Mesendoderm (in vitro differentiated cells): ENCODE results near the gene DNMBP.

Experiments used
- DNase-seq: peaks from one replicate; pipeline ENCODE4 v3.0.0; 2013
- H2AK5ac ChIP-seq: 2 replicates; pipeline ENCODE4 v1.6.1; 2013; ENCODE audit warnings: low read length, inconsistent platforms
- H2BK120ac ChIP-seq: 2 replicates; pipeline ENCODE4 v1.6.1; 2013; ENCODE audit warnings: low read depth, mild to moderate bottlenecking, low read length, moderate library complexity, mixed read lengths
- H2BK15ac ChIP-seq: replicated peaks from 2 replicates; pipeline ENCODE4 v1.6.1; 2013; ENCODE audit warnings: low read depth, mild to moderate bottlenecking, moderate library complexity
- H2BK5ac ChIP-seq: 2 replicates; pipeline ENCODE4 v1.6.1; 2013; ENCODE audit warnings: low read length, inconsistent platforms
- H3K18ac ChIP-seq: 2 replicates; pipeline ENCODE4 v1.6.1; 2013; ENCODE audit warnings: mild to moderate bottlenecking, low read length, mixed read lengths
- H3K23ac ChIP-seq: one replicate; pipeline ENCODE4 v1.6.1; 2013; ENCODE audit warnings: low read length
- H3K27ac ChIP-seq: 2 replicates; pipeline ENCODE4 v1.5.1; 2013; ENCODE audit warnings: low read depth, mild to moderate bottlenecking, inconsistent platforms, low read length, moderate library complexity
- H3K27me3 ChIP-seq: 2 replicates; pipeline ENCODE4 v1.6.1; 2013; ENCODE audit warnings: low read length, control low read depth, mild to moderate bottlenecking, inconsistent platforms; ENCODE audit not compliant: insufficient read depth, poor library complexity
- H3K36me3 ChIP-seq: 2 replicates; pipeline ENCODE4 v1.6.1; 2013; ENCODE audit warnings: low read length, inconsistent platforms; ENCODE audit not compliant: control insufficient read depth, insufficient read depth
- H3K4ac ChIP-seq: one replicate; pipeline ENCODE4 v1.6.1; 2013; ENCODE audit warnings: low read depth, mild to moderate bottlenecking, low read length, moderate library complexity
- H3K4me1 ChIP-seq: 2 replicates; pipeline ENCODE4 v1.6.1; 2013; ENCODE audit warnings: low read depth, low read length, inconsistent platforms; ENCODE audit not compliant: control insufficient read depth
- H3K4me2 ChIP-seq: 2 replicates; pipeline ENCODE4 v1.6.1; 2013; ENCODE audit warnings: low read length
- H3K4me3 ChIP-seq: 2 replicates; pipeline ENCODE4 v1.5.1; 2013; ENCODE audit warnings: mild to moderate bottlenecking, low read length
- H3K56ac ChIP-seq: one replicate; pipeline ENCODE4 v1.6.1; 2013; ENCODE audit warnings: low read length
- H3K79me1 ChIP-seq: 2 replicates; pipeline ENCODE4 v1.6.1; 2013; ENCODE audit warnings: low read length, inconsistent platforms
- H3K79me2 ChIP-seq: 2 replicates; pipeline ENCODE4 v1.6.1; 2013; ENCODE audit warnings: mild to moderate bottlenecking, low read length; ENCODE audit not compliant: control insufficient read depth, insufficient read depth
- H3K9ac ChIP-seq: 2 replicates; pipeline ENCODE4 v1.6.1; 2013; ENCODE audit warnings: low read length, inconsistent platforms
- H4K5ac ChIP-seq: one replicate; pipeline ENCODE4 v1.6.1; 2013; ENCODE audit warnings: low read length
- H4K8ac ChIP-seq: one replicate; pipeline ENCODE4 v1.6.1; 2013; ENCODE audit warnings: low read depth, mild to moderate bottlenecking, control low read depth, low read length, moderate library complexity
- WGBS: extraction: QIAGEN DNeasy Blood & Tissue Kit; methylation state at CpG from one replicate; pipeline ENCODE4 v1.1.7; 2013; ENCODE audit warnings: low lambda C conversion rate, missing lambda C conversion rate; ENCODE audit not compliant: insufficient coverage; ENCODE audit errors: extremely low coverage; 5-methylcytosine and 5-hydroxymethylcytosine counted together

The DNMBP gene

DNA sequence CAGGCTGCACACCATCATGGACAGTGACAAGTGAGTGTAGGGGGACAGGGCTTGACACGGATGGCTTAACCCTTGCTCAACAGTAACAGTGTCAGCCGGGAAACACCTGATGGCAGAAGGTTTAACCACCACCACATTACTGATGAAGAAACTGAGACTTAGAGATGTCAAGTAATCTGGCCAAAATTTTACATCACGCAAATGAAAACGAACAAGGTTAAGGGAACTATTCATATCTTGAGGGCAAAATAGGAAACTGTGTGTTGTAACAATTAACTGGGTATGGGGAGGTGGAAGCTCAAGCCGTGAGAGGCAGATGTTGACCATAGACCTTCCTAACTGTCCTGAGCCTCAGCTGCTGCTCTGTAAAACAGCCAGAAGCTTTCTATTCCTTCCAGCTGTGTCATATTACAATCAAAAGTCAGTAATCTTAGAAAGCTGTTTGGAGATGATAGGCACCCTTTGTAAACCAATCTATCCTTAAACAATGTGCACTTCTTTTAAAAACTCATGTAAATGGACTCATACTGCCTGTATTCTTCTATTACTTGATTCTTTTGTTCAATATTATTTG lies 158.9 kb downstream of the DNMBP start:
- no peak overlapping the region for H3K4me3 ChIP-seq
- no peaks in the 10 kb centered on the region for H3K36me3 ChIP-seq
- no peak overlapping the region for H3K23ac ChIP-seq
- H2BK120ac ChIP-seq = no peak overlapping the region
- H3K4ac ChIP-seq = no peak overlapping the region
- no peak for DNase-seq
- no peaks in the 10 kb centered on the region for H3K27me3 ChIP-seq
- no peak overlapping the region for H3K9ac ChIP-seq
- no peaks in the 10 kb centered on the region for H3K79me1 ChIP-seq
- no peak overlapping the region for H3K18ac ChIP-seq
- H3K4me2 ChIP-seq = no peak overlapping the region
- no peak overlapping the region for H4K5ac ChIP-seq
- no CpG with 5 or more reads among the region's 5 CpGs for WGBS
- H3K27ac ChIP-seq = no peak overlapping the region
- H4K8ac ChIP-seq = no peak overlapping the region
- no peaks in the 10 kb centered on the region for H3K79me2 ChIP-seq
- no peak overlapping the region for H2BK15ac ChIP-seq
- no peak overlapping the region for H2BK5ac ChIP-seq
- no peaks in the 10 kb centered on the region for H3K4me1 ChIP-seq
- H3K56ac ChIP-seq = no peak overlapping the region
- H2AK5ac ChIP-seq = no peak overlapping the region

DNA sequence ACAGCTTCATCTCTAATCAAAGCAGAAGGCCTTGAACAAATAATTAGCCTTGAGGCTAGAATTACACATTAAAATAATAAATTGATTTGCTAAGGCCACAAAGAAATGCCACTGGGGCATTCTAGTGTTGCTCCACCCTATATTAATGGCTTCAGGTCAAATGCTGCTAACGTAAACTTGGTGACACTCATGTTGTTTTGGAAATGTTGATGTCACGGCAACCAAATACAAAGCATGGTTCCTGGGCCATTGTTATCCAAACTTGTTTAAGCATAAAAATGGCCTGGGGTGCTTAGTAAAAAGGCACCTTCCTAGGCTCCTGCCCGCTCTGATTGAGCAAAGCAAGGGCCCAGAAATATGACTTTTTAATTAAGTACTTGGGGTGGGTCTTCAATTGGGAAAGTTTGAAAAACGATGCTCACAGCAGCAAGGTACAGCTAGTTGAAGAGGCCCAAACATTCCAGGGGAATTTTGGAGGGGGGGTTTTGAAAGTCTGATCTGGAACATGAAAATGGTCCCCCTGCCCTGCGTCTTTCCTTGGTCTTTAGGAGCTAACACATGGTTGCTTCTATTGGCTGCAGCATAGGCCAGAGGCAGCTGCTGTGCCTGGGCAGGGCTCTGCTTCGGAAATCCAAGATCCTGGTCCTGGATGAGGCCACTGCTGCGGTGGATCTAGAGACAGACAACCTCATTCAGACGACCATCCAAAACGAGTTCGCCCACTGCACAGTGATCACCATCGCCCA lies 159.6 kb downstream of the DNMBP start:
- H3K18ac ChIP-seq = no peak overlapping the region
- no peaks in the 10 kb centered on the region for H3K79me2 ChIP-seq
- H3K79me1 ChIP-seq = no peaks in the 10 kb centered on the region
- no peak overlapping the region for H3K4me2 ChIP-seq
- H3K4me3 ChIP-seq = no peak overlapping the region
- no peak overlapping the region for H3K23ac ChIP-seq
- no peak overlapping the region for H3K56ac ChIP-seq
- no peak overlapping the region for H2BK120ac ChIP-seq
- no peak overlapping the region for H4K5ac ChIP-seq
- H3K4ac ChIP-seq = no peak overlapping the region
- no peaks in the 10 kb centered on the region for H3K4me1 ChIP-seq
- no peak overlapping the region for H2AK5ac ChIP-seq
- no peak overlapping the region for H4K8ac ChIP-seq
- H2BK15ac ChIP-seq = no peak overlapping the region
- no peaks in the 10 kb centered on the region for H3K27me3 ChIP-seq
- no peaks in the 10 kb centered on the region for H3K36me3 ChIP-seq
- peak; percentile 94 for DNase-seq
- no peak overlapping the region for H3K9ac ChIP-seq
- H3K27ac ChIP-seq = no peak overlapping the region
- WGBS = no CpG with 5 or more reads among the region's 11 CpGs
- no peak overlapping the region for H2BK5ac ChIP-seq

DNA sequence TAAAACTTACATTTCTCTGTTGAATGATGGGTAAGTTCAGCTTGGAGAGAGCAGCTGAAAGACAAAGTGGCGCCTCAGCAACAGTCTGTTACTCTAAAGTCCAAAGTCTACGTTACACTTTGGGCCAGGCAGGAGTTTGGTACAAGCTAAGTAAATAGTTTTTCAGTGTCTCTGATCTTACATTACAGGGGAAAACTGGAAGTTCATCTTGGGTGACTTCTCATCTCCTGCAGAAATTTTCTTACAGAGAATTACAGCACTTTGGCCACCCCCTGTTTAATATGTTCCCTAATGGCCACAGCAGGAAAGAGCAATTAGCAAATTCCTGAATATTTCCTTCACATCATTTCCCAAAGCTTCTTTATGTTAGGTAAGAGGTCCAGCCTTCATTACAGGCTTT lies 160.2 kb downstream of the DNMBP start:
- Histone ChIP-seq H2BK120ac (no peak overlapping the region), H3K23ac (no peak overlapping the region), H3K9ac (no peak overlapping the region), H3K4me1 (no peaks in the 10 kb centered on the region), H4K5ac (no peak overlapping the region), H3K4ac (no peak overlapping the region), H3K27me3 (no peaks in the 10 kb centered on the region), H2BK15ac (no peak overlapping the region), H3K4me2 (no peak overlapping the region), H2AK5ac (no peak overlapping the region), H3K36me3 (no peaks in the 10 kb centered on the region), H2BK5ac (no peak overlapping the region), H3K79me2 (no peaks in the 10 kb centered on the region), H3K79me1 (no peaks in the 10 kb centered on the region), H3K18ac (no peak overlapping the region), H3K4me3 (no peak overlapping the region), H3K27ac (no peak overlapping the region), H3K56ac (no peak overlapping the region), H4K8ac (no peak overlapping the region)
- DNase-seq = peak; percentile 57
- no CpG with 5 or more reads among the region's 2 CpGs for WGBS

DNA sequence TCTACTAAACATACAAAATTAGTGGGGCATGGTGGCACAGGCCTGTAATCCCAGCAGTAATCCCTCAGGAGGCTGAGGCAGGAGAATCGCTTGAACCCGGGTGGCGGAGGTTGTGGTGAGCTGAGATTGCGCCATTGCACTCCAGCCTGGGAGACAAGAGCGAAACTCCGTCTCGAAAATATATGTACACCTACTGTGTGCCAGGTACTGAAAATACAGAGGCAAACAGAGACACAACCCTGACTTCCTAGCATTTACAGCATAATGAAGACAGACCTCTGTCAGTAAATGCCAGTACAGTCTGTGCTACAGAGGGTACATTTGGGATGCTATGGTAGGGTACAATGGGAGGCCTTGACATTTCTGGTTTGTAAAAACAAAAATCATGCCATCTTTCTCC lies 160.7 kb downstream of the DNMBP start:
- no peaks in the 10 kb centered on the region for H3K27me3 ChIP-seq
- no peak overlapping the region for H3K4me3 ChIP-seq
- H3K4me2 ChIP-seq = no peak overlapping the region
- DNase-seq = no peak
- no CpG with 5 or more reads among the region's 7 CpGs for WGBS
- H3K4ac ChIP-seq = no peak overlapping the region
- no peak overlapping the region for H3K18ac ChIP-seq
- H2BK5ac ChIP-seq = no peak overlapping the region
- no peaks in the 10 kb centered on the region for H3K79me1 ChIP-seq
- H3K27ac ChIP-seq = no peak overlapping the region
- no peak overlapping the region for H4K5ac ChIP-seq
- no peaks in the 10 kb centered on the region for H3K36me3 ChIP-seq
- H3K79me2 ChIP-seq = no peaks in the 10 kb centered on the region
- H2BK15ac ChIP-seq = no peak overlapping the region
- H3K56ac ChIP-seq = no peak overlapping the region
- H3K9ac ChIP-seq = no peak overlapping the region
- H3K23ac ChIP-seq = no peak overlapping the region
- H2AK5ac ChIP-seq = no peak overlapping the region
- no peaks in the 10 kb centered on the region for H3K4me1 ChIP-seq
- H4K8ac ChIP-seq = no peak overlapping the region
- no peak overlapping the region for H2BK120ac ChIP-seq

DNA sequence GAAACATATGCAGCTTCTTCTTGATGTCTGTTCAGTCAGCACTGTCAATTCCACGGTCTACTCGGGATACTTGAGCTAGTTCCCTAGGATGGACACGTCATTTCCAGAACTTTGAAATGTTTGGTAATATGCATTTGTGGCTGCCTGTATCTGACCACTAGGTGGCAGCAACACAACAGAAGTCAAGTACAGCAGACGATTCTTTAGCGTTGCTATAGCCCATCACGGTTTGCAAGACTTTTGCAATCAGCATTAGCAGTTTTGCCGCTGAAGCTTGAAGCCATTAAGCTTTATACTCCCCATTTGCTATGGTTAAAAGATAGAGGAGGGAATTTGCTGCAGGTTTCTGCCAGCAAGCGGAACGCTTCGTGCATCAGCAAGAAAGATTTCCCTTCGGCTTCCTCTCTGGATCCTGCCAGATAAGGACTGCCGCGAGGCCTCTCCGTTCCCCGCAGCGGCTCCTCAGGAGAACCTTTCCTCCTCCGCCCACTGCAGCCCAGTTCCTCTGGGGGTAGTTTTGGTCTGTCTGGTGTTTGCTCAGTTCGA lies 163.8 kb downstream of the DNMBP start:
- H2AK5ac ChIP-seq = no peak overlapping the region
- H2BK5ac ChIP-seq = no peak overlapping the region
- H3K23ac ChIP-seq = no peak overlapping the region
- no peaks in the 10 kb centered on the region for H3K36me3 ChIP-seq
- peak; percentile 91 for DNase-seq
- H2BK15ac ChIP-seq = no peak overlapping the region
- H3K79me2 ChIP-seq = no peaks in the 10 kb centered on the region
- no peaks in the 10 kb centered on the region for H3K27me3 ChIP-seq
- no CpG with 5 or more reads among the region's 18 CpGs for WGBS
- no peak overlapping the region for H4K8ac ChIP-seq
- no peak overlapping the region for H3K27ac ChIP-seq
- H3K18ac ChIP-seq = no peak overlapping the region
- no peak overlapping the region for H3K4ac ChIP-seq
- no peak overlapping the region for H3K56ac ChIP-seq
- H3K4me2 ChIP-seq = peak overlapping the region; percentile 24
- no peak overlapping the region for H3K4me3 ChIP-seq
- H3K4me1 ChIP-seq = no peaks in the 10 kb centered on the region
- H3K9ac ChIP-seq = no peak overlapping the region
- H4K5ac ChIP-seq = no peak overlapping the region
- no peaks in the 10 kb centered on the region for H3K79me1 ChIP-seq
- no peak overlapping the region for H2BK120ac ChIP-seq
